ENCODE measurements around the gene FBXW4.

- no peak for TF ChIP-seq ZNF670 (tag by site-specific recombination; IDR thresholded peaks at IDR 0.05; ENCODE audit: low read depth)
- no peak for TF ChIP-seq ATF2 (tag by site-specific recombination; IDR thresholded peaks at IDR 0.05; ENCODE audit: low read depth)
- no peak for TF ChIP-seq REPIN1 (tag by site-specific recombination; IDR thresholded peaks at IDR 0.05; ENCODE audit: low read depth)
- TF ChIP-seq CTCF (tag by site-specific recombination; IDR thresholded peaks at IDR 0.05): no peak
- no peak for TF ChIP-seq ZNF133 (tag by site-specific recombination; IDR thresholded peaks at IDR 0.05)
- no peak for TF ChIP-seq ZNF280D (tag by site-specific recombination; IDR thresholded peaks at IDR 0.05)
- no peak for TF ChIP-seq ZNF416 (tag by site-specific recombination; IDR thresholded peaks at IDR 0.05)
- TF ChIP-seq RBAK (tag by site-specific recombination; IDR thresholded peaks at IDR 0.05): no peak
- TF ChIP-seq KLF16 (tag by site-specific recombination; IDR thresholded peaks at IDR 0.05): no peak
- no peak for TF ChIP-seq HOXA7 (CRISPR knock-in tag; IDR thresholded peaks at IDR 0.05; ENCODE audit: borderline replicate concordance)
- no peak for TF ChIP-seq ZNF138 (tag by site-specific recombination; IDR thresholded peaks at IDR 0.05; ENCODE audit: borderline replicate concordance)
These were observed 78.4 kb downstream of the FBXW4 start for GRCh38 chr10:101616415-101617101.
